ENCODE data around the gene COL4A1.

The COL4A1 gene

GRCh38 chr13:110209950-110210603 is 96.9 kb downstream of the COL4A1 start:
- Histone ChIP-seq H3K4me3 (replicated peaks; ENCODE audit: insufficient read depth, low read length) (no peak overlapping the region), H3K27me3 (ENCODE audit: insufficient read depth, poor library complexity, severe bottlenecking) (no peaks in the 10 kb centered on the region), H3K27ac (replicated peaks) (no peak overlapping the region)
- no peak for TF ChIP-seq SPI1 (IDR thresholded peaks at IDR 0.05; ENCODE audit: borderline replicate concordance, low read depth)
- TF ChIP-seq CTCF (IDR thresholded peaks at IDR 0.05; ENCODE audit: insufficient read depth, low read length) = no peak
- no peak for DNase-seq (ENCODE audit: low read depth in 1 of 2, low spot score in 1 of 2)

GRCh38 chr13:110208116-110208515 is 98.8 kb downstream of the COL4A1 start:
- no peak overlapping the region for H3K4me3 ChIP-seq (replicated peaks; ENCODE audit: insufficient read depth, low read length)
- H3K27ac ChIP-seq (replicated peaks) = no peak overlapping the region
- no peak for DNase-seq (ENCODE audit: low read depth in 1 of 2, low spot score in 1 of 2)
- TF ChIP-seq GABPA (IDR thresholded peaks at IDR 0.05; ENCODE audit: low read depth) = no peak
- TF ChIP-seq REST (IDR thresholded peaks at IDR 0.05; ENCODE audit: insufficient replicate concordance, low read depth) = no peak
- TF ChIP-seq POLR2AphosphoS5 (IDR thresholded peaks at IDR 0.05; ENCODE audit: low read depth) = no peak
- no peak for TF ChIP-seq SPI1 (IDR thresholded peaks at IDR 0.05; ENCODE audit: borderline replicate concordance, low read depth)
- TF ChIP-seq CTCF (IDR thresholded peaks at IDR 0.05; ENCODE audit: insufficient read depth, low read length) = no peak
- H3K27me3 ChIP-seq (ENCODE audit: insufficient read depth, poor library complexity, severe bottlenecking) = no peaks in the 10 kb centered on the region

- H3K27ac ChIP-seq (replicated peaks) = no peak overlapping the region
- TF ChIP-seq POLR2AphosphoS5 (IDR thresholded peaks at IDR 0.05; ENCODE audit: low read depth) (no peak), SPI1 (IDR thresholded peaks at IDR 0.05; ENCODE audit: borderline replicate concordance, low read depth) (no peak), GABPA (IDR thresholded peaks at IDR 0.05; ENCODE audit: low read depth) (no peak), CTCF (IDR thresholded peaks at IDR 0.05; ENCODE audit: insufficient read depth, low read length) (no peak), REST (IDR thresholded peaks at IDR 0.05; ENCODE audit: insufficient replicate concordance, low read depth) (no peak)
- DNase-seq (ENCODE audit: low read depth in 1 of 2, low spot score in 1 of 2) = no peak
- no peaks in the 10 kb centered on the region for H3K27me3 ChIP-seq (ENCODE audit: insufficient read depth, poor library complexity, severe bottlenecking)
- H3K4me3 ChIP-seq (replicated peaks; ENCODE audit: insufficient read depth, low read length) = no peak overlapping the region
Measured at GRCh38 chr13:110206996-110207395, 100.0 kb downstream of the COL4A1 start.

- no peak for TF ChIP-seq CTCF (IDR thresholded peaks at IDR 0.05; ENCODE audit: insufficient read depth, low read length)
- no peak for TF ChIP-seq GABPA (IDR thresholded peaks at IDR 0.05; ENCODE audit: low read depth)
- TF ChIP-seq SPI1 (IDR thresholded peaks at IDR 0.05; ENCODE audit: borderline replicate concordance, low read depth) = no peak
- no peak for TF ChIP-seq POLR2AphosphoS5 (IDR thresholded peaks at IDR 0.05; ENCODE audit: low read depth)
- no peak for TF ChIP-seq REST (IDR thresholded peaks at IDR 0.05; ENCODE audit: insufficient replicate concordance, low read depth)
- H3K27ac ChIP-seq (replicated peaks) = no peak overlapping the region
- H3K4me3 ChIP-seq (replicated peaks; ENCODE audit: insufficient read depth, low read length) = no peak overlapping the region
- DNase-seq (ENCODE audit: low read depth in 1 of 2, low spot score in 1 of 2) = no peak
- H3K27me3 ChIP-seq (ENCODE audit: insufficient read depth, poor library complexity, severe bottlenecking) = no peaks in the 10 kb centered on the region
Measured at GRCh38 chr13:110206185-110206584, 100.8 kb downstream of the COL4A1 start.
